ENCODE data around the gene TMEM163.

DNA sequence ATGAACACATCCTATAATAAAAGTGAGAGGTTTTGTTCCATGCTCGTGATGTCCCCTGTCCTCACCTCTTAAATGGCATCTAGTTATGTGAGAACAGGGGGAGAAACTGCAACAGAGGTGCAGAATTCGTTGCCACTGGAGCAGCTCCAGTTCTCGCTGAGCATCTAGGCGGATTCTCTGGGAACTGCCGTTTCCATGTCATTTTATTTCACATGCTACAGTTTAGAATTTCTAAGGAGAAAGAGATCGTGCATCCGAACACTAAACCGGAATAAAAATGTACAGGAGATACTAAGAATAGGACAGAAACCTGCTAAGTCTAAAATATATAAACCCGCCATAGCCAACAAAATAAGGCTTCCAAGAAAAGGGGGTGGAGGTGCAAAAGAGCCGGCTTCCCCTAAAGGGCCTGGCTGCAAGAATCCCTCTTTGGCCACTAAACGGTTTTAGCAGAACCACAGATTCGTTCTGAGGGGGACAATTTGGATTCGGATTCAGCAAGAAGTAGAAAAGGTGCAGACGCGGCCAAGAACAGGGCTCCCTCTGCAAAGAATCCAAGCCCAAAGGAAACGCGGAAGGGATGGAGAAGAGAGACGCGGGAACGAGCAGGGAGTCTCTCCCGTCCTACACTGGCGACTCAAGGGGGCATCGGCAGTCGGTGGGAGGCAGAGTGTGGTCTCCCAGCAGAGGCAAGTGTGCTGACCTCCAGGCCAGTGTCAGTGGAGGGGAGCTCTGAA is 1.3 kb downstream of the TMEM163 start:
- TF ChIP-seq, protein P1, sequence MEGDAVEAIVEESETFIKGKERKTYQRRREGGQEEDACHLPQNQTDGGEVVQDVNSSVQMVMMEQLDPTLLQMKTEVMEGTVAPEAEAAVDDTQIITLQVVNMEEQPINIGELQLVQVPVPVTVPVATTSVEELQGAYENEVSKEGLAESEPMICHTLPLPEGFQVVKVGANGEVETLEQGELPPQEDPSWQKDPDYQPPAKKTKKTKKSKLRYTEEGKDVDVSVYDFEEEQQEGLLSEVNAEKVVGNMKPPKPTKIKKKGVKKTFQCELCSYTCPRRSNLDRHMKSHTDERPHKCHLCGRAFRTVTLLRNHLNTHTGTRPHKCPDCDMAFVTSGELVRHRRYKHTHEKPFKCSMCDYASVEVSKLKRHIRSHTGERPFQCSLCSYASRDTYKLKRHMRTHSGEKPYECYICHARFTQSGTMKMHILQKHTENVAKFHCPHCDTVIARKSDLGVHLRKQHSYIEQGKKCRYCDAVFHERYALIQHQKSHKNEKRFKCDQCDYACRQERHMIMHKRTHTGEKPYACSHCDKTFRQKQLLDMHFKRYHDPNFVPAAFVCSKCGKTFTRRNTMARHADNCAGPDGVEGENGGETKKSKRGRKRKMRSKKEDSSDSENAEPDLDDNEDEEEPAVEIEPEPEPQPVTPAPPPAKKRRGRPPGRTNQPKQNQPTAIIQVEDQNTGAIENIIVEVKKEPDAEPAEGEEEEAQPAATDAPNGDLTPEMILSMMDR (IDR thresholded peaks at IDR 0.05) = no peak
- TF ChIP-seq POLR2A (IDR thresholded peaks at IDR 0.05) (no peak), EP300 (IDR thresholded peaks at IDR 0.05) (no peak)
